GM18909 (cell line): Measurements from ENCODE around the gene TERB1.
"Not testable (repeated sequence)": the region's sequence is repeated elsewhere in the genome, so short reads cannot be mapped to it uniquely, and the experiment has no call there.

ENCODE experiments used
- ATAC-seq: cut with Tn5 transposase; IDR thresholded peaks from one replicate; pipeline ENCODE4 v1.9.1; 2021; ENCODE audit warnings: mild to moderate bottlenecking; ENCODE audit not compliant: unreplicated experiment, poor library complexity

The TERB1 gene

DNA sequence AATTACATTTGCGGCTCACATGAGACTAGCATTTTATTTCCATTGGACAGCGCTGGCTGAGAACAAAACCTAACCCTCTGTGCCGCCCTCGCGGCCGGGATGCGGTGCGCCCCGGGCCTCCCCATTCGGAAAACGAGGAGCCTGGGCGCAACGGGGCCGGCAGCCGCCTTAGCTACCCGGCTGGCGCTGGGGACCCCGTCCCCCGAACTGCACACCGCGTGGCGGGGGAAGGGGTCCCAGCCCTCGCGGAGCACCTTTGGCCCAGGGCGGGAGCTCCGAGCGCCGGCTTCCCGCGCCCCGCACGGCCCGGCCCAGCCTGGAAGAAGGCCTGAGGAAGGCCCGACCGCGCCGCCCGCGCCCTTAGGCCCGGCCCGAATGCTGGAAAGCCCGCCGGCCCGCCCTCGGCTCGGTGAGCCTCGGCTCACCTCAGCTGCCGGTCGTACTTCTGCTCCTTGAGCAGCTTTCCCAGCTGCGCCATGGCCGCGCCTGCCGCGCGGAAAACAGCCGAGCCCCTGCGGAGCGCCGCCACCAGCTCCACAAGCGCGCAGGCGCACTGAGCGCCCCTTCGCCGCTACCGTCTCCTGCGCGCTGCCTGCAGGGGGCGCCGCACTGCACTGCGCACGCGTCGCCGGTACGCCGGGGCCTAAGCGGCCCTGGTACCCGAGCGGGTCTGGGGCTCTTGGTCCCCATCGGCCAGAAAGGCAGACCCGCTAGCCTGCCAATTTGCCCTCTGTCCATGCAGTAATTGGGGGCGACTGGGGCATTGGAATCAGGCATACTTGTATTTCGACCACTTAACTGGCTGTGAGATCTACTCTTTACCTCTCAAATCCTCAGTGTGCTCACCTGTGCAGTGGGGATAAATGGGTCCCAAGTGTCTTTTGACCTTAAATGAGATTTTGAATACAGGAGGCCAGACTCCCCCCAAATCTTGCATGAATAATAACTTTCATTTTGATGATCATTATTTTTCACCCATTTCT is 29.3 kb upstream of the TERB1 start, which contains the start of gene NAE1:
NAE1 (minus strand) TSS at position 555 of the 983 bp plus-strand sequence; CDS start at position 478, 77 bp downstream.
- peak; percentile 89 for ATAC-seq

DNA sequence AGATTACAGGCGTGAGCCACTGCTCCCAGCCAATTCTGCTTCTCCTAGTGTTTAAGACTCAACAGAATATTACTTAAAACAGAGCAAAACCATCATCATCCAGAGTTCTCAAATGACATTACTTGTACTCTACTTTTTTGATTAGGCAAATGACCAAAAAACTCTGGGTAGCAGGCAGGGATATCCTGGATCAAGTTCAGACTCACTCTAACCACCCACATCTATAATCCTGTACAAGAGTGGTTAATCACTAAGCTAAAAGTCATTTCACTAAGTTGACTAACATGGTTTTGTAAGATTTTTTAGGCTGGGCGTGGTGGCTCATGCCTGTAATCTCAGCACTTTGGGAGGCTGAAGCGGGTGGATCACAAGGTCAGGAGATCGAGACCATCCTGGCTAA is 22.6 kb upstream of the TERB1 start:
- no peak for ATAC-seq

DNA sequence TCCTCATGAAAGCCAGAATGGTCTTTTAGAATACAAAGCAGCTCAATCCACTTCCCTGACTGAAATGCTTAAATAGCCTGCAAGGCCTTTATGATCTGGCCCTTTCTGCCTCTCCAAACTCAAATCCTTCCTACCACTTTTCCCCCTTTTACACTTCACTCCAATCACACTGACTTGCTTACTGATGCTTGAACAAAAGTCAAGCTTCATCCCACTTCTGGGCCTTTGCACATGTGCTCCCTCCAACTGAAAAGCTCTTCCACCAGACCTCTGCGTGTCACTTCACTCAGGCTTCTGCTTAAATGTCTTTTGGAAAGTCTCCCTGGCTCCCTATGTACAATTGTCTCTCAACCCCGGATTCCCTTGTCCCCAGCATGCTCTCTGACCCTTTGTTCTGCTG is 13.3 kb upstream of the TERB1 start:
- ATAC-seq = no peak

DNA sequence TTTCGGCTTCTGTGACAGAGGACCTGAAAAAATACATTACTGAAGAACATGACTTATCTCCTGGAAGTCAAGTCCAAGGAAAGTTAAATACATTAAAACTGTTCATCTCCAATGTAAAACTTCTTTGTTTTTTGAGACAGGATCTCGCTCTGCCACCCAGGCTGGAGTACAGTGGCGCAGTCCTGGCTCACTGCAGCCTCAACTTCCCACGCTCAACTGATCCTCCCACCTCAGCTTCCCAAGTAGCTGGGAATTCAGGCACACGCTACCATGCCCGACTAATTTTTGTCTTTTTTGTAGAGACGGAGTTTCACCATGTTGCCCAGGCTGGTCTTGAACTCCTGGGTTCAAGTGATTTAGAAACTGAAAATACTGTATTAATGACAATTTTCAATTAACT is 9.7 kb upstream of the TERB1 start:
- ATAC-seq = no peak

DNA sequence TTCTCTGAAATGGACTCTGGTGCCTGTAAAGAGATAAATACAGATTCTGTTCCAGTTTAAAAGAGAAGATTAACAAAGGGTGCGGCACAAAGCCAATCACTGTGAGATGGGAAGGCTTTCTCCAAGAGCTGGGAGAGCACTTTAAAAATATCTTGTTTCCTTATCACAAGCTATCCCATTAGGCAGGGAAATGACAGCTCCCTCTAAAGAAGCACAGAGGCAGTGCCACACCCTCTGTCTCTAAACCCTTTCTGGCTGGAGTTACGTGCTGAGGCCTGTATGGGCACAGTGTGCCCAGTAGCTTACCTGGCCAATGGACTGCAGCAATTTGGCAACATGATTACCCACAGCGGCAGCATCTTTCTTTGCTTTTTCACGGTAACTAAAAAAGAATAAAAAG is 9.0 kb upstream of the TERB1 start:
- no peak for ATAC-seq

DNA sequence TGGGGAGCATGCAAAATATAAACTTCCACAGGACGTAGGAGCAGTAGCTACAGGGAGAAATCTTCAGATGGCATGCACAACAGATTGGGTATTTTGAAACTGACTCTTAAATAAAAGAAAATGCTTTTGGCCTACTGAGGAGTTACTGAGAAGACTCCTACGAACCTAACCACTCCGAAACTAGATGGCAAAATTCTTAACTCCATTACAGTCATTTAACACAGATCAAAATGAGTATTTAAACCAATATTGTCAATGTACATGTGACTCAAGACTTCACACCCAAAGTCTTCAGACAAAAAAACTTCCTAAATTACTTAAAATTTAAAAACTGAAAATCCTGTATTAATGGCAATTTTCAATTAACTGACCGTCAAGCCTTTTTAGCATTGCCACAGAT is 8.4 kb upstream of the TERB1 start:
- no peak for ATAC-seq

DNA sequence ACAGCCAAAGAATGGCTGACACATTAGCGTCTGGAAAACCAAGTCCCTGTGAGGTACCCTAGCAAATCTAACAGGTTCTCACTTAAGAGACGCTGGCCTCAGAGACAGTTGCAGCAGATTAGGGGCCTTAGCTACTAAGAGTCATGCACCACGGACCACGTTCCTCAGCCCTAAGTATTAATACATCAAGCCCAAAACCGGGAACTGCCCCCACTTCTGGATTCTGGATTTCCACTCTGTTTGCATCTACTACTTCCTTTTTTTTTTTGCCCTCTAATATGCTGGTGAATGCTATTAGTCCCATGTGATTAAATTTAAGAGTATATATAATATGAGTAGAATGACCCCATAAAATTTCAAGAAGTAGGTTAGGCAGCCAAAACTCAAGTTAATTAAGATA is 775 bp upstream of the TERB1 start:
- ATAC-seq = no peak

DNA sequence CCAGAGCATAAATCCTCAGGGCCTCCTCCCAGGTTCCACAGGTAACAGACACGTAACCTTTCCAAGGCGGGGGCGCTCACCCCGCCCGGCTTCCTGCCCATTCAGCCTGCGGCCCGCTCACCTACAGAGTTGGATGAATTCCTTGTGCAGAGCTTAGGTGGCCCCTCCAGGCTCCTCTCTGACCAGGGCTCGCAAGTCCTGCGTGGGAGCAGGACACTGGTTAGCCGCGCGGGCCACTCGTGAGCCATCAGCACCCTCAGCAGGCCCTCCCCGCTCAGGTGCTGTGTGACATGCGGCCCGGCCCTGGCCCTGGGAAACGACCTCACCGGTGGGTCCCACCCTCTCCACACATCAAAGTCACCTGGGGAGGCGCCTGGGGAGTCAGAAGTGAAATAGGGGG is 528 bp downstream of the TERB1 start:
- ATAC-seq = no peak

DNA sequence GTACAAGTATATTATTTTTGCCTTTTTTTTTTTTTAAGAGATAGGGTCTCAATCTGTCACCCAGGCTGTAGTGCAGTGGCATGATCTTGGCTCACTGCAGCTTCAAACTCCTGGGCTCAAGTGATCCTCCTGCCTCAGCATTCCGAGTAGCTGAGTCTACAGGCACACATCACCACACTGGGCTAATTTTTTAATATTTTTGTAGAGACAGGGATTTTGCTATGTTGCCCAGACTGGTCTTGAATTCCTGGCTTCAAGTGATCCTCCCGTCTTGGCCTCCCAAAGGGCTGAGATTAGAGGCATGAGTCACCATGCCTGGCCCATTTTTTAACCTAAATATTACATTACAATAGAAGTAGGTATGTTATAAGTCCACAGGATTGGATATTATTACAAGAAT is 3.2 kb downstream of the TERB1 start:
- ATAC-seq = no peak

DNA sequence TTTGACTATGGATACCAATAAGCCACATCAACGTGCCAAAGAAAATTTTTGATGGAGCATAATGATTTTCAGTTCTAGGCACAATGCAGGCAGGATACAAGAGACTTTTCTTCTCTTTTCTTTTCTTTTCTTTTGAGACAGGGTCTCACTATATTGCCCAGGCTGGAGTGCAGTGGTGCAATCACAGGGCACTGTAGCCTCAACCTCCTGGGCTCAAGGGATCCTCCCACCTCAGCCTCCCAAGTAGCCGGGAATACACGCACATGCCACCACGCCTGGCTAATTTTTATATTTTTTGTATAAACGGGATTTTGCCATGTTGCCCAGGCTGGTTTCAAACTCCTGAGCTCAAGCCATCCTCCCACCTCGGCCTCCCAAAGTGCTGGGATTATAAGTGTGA is 7.4 kb downstream of the TERB1 start:
- ATAC-seq = not testable (repeated sequence)

DNA sequence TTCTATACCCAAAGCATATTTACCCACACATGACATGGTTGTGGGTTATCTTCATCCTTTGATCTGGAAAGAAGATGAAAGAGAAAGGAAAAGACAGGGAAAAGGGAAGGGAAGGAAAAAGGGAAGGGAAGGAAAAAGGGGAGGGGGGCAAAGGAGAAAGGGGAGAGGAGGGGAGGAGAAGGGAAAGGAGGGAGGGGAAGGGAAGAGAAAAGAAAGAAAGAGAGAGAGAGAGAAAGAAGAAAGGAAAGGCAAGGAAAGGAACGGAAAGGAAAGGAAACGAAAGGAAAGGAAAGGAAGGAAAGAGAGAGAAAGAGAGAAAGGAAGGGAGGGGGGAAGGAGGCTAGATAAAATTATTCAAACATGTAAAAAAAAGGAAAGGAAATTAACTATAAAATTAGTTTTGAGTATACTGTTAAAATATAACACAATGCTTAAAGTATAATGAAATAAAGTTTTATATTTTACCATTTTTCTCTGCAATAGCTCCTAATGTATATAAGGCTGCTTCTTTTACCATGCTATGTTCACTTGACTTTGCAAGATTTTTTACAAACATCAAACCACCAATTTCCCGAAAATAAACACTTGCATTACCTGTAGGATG is 11.2 kb downstream of the TERB1 start:
- ATAC-seq = no peak

DNA sequence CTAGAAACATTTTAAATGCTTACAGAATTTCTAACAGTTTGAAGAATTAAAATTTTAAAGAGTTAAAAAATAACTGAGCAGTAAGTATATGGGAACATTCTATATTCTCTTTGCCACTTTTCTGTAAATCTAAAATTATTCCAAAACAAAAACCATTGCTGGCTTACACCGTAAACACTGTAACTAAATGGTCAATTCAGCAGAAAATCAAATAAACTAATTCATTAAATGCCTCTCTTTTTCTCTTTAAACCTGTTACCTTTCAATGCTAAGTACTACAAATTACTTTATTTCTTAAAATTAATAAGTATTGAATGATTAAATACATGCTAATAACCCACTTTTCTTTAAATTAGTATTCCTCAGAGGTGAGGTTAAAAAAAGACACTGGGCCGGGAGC is 14.0 kb downstream of the TERB1 start:
- ATAC-seq = no peak

DNA sequence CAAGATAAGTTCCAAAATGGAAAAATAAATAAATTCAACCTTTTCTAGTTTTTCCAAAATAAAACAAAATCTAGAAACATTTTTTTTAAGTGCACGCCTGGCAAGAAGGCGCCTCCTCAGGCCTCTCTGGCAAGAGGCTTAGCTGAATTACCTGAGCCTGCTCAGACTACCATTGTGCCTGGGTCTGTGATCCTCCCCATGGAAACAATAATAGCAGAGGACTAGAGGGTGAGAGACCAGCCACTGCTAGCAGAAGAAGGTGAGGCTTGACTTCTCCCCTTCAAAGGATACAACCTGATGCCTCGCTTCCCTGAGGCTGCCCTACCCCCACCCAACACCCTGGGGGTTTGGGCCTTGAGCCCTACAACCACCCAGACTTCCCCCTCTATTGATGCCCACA is 14.8 kb downstream of the TERB1 start:
- no peak for ATAC-seq

DNA sequence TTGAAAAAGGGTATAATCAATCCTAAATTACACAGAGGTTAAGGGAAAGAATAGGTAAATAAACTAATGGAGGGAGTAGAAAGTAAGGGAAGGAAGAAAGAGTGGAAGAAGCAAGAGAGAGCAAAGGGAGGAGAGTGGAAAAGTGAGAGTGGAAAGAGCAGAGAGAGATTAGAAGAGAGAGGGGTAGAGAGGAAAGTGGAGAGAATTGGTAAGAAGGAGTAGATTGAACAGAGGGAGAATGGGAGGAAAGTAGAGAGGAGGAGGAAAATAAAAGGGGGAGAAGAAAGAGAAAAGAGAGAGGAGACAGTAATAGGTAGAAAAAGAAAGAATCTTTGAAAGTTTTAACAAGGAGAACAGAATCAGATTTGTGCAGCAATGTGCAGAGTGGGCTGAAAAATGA is 24.9 kb downstream of the TERB1 start:
- no peak for ATAC-seq

DNA sequence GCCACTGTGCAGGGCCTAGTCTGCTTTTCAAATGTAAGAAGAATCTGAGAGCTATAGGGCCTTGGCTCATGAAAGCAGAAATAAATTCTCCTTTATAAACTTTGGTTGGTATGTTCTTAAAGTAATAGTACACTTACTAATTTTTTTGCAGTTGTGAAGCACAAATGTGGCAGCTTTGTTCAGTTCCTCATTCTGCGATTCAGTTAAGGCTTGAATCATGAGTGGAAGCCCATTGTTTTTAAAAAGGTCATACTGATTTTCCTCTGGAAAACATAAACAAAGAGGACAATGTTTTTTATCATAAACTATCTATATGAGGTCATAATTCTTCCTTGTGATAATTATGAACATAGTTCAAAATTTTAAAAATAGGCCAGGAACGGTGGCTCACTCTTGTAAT is 26.4 kb downstream of the TERB1 start:
- ATAC-seq = no peak

DNA sequence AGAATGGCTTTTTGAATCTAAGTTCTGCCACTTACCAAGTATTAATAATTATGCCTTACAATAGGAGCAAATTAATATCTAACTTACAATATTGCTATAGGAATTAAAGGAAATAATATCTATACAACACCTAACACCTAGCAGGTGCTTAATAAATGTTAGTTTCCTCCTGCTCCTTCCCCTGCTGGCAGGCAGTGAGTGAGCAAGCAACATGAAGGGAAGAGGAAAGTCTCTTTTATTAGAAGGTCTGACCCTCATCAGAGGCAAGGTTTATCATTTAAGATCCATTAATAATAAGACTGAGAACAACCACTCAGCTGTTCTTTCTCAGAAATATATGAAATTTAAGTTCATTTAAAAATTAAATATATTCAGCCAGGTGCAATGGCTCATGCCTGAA is 43.3 kb downstream of the TERB1 start:
- ATAC-seq = no peak

DNA sequence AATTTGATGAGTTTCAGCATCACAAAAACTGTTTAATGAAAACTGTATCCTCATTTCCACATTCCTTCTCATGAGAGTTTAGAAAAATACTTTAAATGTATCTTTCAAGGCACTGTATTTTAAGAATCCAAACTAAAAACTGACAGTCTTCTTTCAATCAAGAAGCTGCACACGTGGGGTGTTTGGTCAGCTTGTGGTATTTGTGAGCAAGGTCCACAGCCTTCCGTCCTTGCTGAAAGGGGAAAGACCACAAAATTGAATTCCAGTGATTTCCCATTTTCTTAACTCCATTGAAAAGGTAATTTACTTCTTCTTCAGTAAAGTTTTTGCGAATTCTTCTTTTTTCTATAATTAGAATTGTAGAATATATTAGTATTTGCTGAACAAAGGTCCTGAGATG is 46.6 kb downstream of the TERB1 start:
- ATAC-seq = no peak

DNA sequence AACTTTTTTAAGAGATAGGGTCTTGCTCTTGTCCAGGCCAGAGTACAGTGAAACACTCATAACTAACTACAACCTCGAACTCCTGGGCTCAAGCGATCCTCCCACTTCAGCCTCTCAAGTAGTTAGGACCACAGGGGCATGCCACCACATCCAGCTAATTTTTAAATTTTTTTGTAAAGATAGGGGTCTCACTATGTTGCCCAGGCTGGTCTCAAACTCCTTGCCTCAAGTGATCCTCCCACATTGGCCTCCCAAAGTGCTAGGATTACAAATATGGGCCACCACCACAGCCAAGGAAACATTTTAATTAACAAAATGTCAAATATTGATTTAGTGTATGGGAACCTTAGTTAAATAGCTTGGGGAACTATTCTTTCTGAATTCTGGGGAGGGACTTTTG is 47.2 kb downstream of the TERB1 start:
- ATAC-seq = no peak

DNA sequence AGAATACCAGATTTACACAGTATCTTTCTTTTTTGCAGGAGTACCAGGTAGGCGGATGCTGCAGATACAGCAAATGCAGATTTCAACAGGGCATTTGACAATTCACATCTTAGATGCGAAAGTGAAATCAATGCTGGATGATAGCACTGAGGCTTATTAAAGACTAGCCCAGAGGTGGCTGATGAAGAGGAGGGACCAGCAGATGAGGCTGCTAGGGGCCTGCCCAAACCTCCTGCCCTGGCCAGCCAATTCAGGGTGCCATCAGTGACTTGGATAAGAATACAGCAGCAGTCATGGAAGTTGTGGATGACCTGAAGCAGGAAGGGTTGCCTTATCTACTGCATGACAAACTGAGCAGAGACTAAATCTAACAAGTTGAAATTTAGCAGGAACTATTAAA is 48.4 kb downstream of the TERB1 start:
- no peak for ATAC-seq

DNA sequence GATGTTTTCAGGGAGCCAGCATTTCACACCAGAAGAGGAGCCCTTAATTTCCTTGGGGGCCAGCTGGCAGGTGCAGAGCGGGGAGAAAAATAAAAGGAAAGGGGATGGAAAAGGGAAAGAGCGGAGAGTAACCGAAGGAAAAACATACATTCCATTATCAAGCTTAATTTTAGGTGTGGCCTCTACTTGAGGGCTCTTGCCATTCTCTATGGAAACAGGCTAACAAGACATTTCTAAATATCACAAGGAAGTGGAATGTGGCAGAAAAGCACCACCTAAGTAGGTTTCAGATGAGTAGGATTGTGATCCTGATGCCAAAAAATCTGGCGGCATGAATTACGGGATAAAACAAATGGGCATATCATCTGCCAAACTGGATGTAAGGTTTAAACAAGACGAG is 49.0 kb downstream of the TERB1 start:
- no peak for ATAC-seq

DNA sequence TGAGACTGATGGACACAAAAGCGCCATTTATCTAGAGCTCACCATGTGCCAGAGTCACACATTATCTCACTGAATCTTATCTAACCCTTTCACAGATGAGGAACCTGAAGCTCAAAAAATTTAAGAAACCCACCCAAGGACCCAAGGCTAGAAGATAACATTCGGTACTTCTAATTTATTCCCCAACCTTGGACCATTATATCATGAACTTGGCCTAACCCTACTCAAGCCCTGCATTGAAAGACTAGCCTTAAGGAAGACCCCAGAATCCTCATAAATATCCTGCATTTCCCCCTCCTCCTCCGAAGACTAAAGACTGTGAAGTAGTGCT is 49.4 kb downstream of the TERB1 start:
- no peak for ATAC-seq
